T-helper 1 cell treated with Interleukin-12 subunit alpha and Interleukin-12 subunit beta and Interleukin-4 antibody, amounts not matched to agents 30 ng/mL and 1 ng/mL, for 36 hours (primary cell): ENCODE data around the gene AFF4. TPM values are rescaled to one million over a fixed set of nuclear protein-coding genes. Genes with fewer than 3 reads are reported as not detected.
"Not testable (repeated sequence)": the region's sequence is repeated elsewhere in the genome, so short reads cannot be mapped to it uniquely, and the experiment has no call there.

ENCODE experiments used
- intact Hi-C: fragments of 100-400 bp; cut with micrococcal nuclease; formaldehyde crosslinking; loops from one replicate; pipeline ENCODE4 v1.15.1; 2024
- total RNA-seq: library from RNA; stranded (reverse); gene quantifications from 2 replicates; pipeline ENCODE4 v1.2.3, GENCODE V29; 2022

AFF4 gene, protein sequence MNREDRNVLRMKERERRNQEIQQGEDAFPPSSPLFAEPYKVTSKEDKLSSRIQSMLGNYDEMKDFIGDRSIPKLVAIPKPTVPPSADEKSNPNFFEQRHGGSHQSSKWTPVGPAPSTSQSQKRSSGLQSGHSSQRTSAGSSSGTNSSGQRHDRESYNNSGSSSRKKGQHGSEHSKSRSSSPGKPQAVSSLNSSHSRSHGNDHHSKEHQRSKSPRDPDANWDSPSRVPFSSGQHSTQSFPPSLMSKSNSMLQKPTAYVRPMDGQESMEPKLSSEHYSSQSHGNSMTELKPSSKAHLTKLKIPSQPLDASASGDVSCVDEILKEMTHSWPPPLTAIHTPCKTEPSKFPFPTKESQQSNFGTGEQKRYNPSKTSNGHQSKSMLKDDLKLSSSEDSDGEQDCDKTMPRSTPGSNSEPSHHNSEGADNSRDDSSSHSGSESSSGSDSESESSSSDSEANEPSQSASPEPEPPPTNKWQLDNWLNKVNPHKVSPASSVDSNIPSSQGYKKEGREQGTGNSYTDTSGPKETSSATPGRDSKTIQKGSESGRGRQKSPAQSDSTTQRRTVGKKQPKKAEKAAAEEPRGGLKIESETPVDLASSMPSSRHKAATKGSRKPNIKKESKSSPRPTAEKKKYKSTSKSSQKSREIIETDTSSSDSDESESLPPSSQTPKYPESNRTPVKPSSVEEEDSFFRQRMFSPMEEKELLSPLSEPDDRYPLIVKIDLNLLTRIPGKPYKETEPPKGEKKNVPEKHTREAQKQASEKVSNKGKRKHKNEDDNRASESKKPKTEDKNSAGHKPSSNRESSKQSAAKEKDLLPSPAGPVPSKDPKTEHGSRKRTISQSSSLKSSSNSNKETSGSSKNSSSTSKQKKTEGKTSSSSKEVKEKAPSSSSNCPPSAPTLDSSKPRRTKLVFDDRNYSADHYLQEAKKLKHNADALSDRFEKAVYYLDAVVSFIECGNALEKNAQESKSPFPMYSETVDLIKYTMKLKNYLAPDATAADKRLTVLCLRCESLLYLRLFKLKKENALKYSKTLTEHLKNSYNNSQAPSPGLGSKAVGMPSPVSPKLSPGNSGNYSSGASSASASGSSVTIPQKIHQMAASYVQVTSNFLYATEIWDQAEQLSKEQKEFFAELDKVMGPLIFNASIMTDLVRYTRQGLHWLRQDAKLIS
- total RNA-seq: 45.5 and 46.9 TPM in 2 replicates

DNA sequence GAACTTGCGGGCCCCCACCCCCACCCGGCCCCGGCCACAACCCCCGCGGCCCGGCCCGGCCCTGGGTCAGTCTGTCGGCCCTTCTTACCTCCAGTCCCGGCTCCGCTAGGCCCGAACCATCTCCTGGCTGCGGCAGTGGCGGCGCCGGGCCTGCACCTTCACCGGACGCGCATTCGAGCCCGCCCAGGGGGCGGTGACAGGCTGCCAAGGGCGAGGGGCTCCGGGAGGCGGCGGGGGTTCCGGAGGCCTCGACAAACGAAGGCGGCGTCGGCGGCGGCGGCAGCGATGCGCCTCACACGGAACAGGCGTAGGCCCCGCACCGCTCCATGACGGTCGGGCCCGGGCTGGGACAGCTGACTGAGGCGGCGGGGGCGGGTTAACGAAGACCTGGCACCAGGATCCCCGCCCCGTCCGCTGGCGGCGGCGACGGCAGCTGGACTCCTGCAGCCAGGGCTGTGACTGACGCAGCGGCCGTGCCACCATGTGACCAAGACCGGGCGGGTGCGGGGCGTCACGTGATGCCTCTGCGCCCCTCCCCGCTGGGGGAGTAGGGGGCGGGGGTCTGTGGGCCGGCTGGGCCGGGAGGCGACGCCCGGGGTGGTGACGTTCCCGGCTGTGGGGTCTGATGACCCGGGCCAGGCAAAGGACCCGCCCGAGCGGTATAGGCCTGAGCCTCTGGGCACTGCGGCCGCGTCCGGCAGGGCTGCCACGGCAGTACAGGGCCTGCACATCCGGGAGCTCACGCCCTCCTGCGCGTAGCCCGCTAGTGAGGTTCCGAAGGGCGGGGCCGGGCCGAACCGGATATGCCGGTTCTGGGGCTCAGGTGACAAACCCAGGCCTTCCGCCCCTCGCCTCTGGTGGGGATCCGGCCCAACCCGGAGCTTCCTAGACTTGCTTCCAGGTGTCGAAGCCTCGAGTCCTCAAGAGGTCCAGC is at the start of gene AFF4:
TSS of gene AFF4 (minus strand) at position 464 of the 934 bp plus-strand sequence. CDS start 26,445 bp downstream, outside the sequence.
- intact Hi-C loops: loop anchor here (1.0 to 10.0 kb wide), 12 partner anchors 63 to 1795 kb away; partner anchors contain the start of genes C5orf15, DDX46, FNIP1 and GDF9

- intact Hi-C loops: not testable (repeated sequence)
Measured at GRCh38 chr5:133008455-133008854, 45.0 kb upstream of the AFF4 start.

GRCh38 chr5:133006653-133007052 is 43.2 kb upstream of the AFF4 start:
- intact Hi-C loops: no loop called here

DNA sequence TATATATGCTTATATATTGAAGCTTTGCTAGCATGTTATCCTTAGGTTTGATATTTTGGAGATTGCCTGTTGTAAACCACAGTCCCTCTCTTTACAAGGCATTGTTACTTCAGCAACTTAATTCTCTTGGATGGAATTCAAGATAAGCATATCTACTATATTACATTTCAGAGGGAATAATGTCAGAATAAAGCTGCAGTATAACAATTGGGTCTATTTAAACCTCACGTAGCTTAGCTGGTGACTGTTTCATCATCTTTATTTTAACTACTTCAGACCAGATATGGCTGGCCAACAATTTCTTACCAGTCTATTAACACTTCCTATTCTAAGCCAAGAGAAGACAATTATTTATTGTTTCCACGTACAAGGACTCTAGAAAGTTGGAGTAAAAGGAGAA is 35.8 kb upstream of the AFF4 start:
- intact Hi-C loops: no loop called here

- intact Hi-C loops: no loop called here
Measured at GRCh38 chr5:132998556-132998955, 35.1 kb upstream of the AFF4 start.

GRCh38 chr5:132996307-132996706 is 32.9 kb upstream of the AFF4 start:
- intact Hi-C loops: no loop called here

DNA sequence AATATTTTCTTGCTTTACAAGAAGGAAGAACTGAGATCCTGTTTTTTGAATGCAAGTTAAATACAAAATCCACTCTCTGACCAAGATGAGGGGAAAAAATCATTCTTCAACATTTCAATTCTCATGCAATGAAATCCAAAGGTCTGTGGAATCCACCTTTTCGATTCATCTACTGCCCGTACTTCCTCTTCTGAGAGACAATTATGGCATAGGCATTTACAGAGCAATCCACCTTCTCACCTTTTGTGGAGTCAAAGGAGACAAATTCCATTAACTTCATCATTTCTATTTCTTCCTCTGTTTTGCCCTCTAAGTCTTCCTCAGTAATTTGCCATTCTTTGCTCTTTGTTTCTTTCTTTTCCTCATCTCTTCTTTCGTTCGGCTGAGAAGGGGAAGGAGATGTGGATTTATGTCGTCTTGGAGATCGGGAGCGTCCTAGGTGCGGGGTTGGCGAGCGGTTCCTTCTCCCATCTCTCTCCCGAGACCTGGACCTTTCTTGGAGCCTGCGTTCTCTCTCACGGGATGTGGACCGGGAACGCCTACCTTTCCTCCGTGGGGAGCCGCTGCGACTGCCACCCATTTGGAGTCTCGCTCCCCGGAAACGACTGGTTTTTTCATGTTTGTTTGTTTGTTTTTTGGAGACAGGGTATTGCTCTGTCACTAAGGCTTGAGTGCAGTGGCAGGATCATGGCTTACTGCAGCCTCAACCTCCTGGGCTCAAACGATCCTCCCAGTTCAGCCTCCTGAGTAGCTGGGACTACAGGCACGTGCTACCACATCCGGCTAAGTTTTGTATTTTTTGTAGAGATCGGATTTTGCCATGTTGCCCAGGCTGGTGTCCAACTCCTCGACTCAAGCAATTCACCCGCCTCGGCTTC is 24.3 kb upstream of the AFF4 start:
- intact Hi-C loops: no loop called here

DNA sequence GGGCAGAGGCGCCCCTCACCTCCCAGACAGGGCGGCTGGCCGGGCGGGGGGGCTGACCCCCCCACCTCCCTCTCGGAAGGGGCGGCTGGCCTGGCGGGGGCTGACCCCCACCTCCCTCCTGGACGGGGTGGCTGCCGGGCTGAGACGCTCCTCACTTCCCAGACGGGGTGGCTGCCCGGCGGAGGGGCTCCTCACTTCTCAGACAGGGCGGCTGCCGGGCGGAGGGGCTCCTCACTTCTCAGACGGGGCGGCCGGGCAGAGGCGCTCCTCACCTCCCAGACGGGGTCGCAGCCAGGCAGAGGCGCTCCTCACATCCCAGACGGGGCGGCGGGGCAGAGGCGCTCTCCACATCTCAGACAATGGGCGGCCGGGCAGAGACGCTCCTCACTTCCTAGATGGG is 19.5 kb upstream of the AFF4 start:
- intact Hi-C loops: not testable (repeated sequence)

GRCh38 chr5:132981288-132981687 is 17.9 kb upstream of the AFF4 start:
- intact Hi-C loops: no loop called here

GRCh38 chr5:132979976-132980375 is 16.5 kb upstream of the AFF4 start:
- intact Hi-C loops: no loop called here

- intact Hi-C loops: no loop called here
Measured at GRCh38 chr5:132979367-132979940, 16.0 kb upstream of the AFF4 start.

GRCh38 chr5:132976852-132977251 is 13.4 kb upstream of the AFF4 start:
- intact Hi-C loops: no loop called here

GRCh38 chr5:132972436-132972828 is 9.0 kb upstream of the AFF4 start:
- intact Hi-C loops: not testable (repeated sequence)

DNA sequence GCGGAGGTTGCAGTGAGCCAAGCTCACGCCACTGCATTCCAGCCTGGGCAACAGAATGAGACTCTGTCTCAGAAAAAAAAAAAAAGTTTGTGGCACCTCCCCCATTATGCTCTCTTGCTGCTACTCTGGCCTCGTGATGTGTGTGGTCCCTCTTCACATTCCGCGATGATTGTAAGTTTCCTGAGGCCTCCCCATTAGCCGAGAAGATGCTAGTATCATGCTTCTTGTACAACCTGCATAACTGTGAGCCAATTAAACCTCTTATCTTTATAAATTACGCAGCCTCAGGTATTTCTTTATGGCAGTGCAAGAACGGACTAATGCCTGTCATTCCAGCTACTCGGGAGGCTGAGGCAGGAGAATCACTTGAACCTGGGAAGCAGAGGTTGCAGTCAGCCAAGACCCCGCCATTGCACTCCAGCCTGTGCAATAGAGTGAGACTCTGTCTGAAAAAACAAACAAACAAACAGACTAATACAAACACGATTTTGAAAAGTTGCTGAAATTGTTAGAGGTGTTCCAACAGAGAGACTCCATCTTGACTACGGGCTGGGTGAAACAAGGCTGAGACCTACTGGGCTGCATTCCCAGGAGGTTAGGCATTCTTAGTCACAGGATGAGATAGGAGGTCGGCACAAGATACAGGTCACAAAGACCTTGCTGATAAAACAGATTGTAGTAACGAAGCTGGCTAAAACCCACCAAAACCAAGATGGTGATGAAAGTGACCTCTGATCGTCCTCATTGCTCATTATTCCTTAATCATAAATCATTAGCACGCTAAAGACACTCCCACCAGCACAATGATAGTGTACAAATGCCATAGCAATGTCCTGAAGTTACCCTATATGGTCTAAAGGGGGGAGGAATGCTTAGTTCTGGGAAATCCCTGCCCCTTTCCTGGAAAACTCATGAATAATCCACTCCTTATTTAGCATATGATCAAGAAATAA is 8.3 kb upstream of the AFF4 start:
- intact Hi-C loops: no loop called here

DNA sequence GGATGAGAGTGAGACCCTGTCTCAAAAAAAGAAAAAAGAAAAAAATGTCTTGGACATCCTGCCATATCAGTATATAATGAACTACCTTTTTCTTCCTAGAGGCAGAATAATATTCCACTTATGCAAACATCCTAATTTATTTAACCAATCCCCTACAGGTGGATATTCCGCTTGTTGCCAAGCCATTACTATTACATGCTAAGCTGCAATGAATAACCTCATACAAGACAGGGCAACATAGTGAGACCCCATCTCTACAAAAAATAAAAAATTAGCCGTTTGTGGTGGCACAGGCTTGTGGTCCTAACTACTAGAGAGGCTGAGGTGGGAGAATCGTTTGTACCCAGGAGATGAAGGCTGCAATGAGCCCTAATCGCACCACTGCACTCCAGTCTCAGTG is 1.7 kb upstream of the AFF4 start:
- intact Hi-C loops: loop anchor here (10.0 kb wide), 1 partner anchor 1330 kb away; the partner anchor contains the start of gene RAPGEF6

GRCh38 chr5:132962429-132963021 is 909 bp downstream of the AFF4 start:
- intact Hi-C loops: loop anchor here (1.0 to 10.0 kb wide), 12 partner anchors 64 to 1796 kb away; partner anchors contain the start of genes C5orf15, DDX46, FNIP1 and GDF9

DNA sequence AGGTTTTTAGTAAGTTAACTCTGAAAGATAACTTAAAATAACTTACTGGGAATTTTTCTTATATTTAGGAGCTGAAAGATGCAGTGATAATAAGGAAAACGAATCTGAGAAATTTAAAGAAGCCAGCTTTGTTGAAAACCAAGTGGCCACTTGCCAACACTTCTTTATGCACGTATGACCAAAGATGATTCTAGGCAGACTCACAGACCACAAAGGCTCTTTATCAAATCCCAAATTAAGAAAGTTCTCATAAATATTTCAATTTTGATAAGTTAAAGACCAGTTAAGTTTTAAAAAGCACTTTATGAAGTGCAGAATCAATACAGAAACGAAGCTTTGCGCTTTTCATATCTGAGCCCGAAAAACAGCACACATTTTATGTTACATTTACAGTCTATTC is 1.5 kb downstream of the AFF4 start:
- intact Hi-C loops: loop anchor here (2.0 to 10.0 kb wide), 6 partner anchors 225 to 1327 kb away; partner anchors contain the start of genes C5orf15, FNIP1, KIF3A and RAD50
